Measurements from ENCODE around the gene CHRNB1. TPM values are rescaled to one million over a fixed set of nuclear protein-coding genes. Genes with fewer than 3 reads are reported as not detected.

Gene CHRNB1
- total and polyA plus RNA-seq, 11 donors, result 8.2 to 27.3 (median 11.2) TPM

DNA sequence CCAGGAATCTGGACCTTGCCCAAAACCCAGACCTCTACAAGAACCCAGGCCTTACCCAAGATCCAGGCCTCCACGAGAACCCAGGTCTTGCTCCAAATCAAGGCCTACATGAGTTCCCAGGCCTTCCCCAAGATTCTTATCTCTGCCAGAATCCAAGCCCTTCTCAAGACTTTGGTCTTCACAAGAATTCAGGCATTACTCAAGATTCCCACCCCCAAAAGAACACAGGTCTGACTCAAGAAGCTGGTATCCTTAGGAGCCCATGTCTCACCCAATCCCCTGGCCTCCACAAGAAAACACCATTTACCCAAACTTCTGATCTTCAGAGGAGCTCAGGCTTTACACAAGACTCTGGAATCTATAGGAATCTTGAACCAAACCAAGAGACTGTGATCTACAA lies 13.6 kb upstream of the CHRNB1 start:
- no peak for ATAC-seq
- no peak overlapping the region for H3K4me3 ChIP-seq
- no peaks in the 10 kb centered on the region for H3K36me3 ChIP-seq
- H3K9me3 ChIP-seq, result no peaks in the 10 kb centered on the region
- peak in 1 of 5 donors; percentile 16 for DNase-seq
- TF ChIP-seq CTCF (IDR thresholded peaks at IDR 0.05) (no peak), POLR2A (IDR thresholded peaks at IDR 0.05) (no peak)
- intact Hi-C loops (cut with DNase I), result loop anchor here in 1 of 10 donors (10.0 kb wide), 2 partner anchors 54 to 76 kb away; partner anchors contain the start of genes KCTD11, POLR2A, SLC35G6 and TMEM95
- WGBS, 4 donors, result 74 to 100% (median 91%) methylated on average over 1 of the region's 1 CpG
- peaks cover 0 to 16% (median 9%) of the 10 kb centered on the region in 12 donors for H3K4me1 ChIP-seq
- H3K27me3 ChIP-seq, result peaks cover 0 to 3% (median 0%) of the 10 kb centered on the region in 9 donors
- H3K27ac ChIP-seq, result no peak overlapping the region

- WGBS, 4 donors, result 89 to 92% (median 91%) methylated on average over 11 of the region's 11 CpGs
- Histone ChIP-seq H3K36me3 (no peaks in the 10 kb centered on the region), H3K9me3 (no peaks in the 10 kb centered on the region), H3K4me3 (no peak overlapping the region), H3K4me1 (peaks cover 4 to 26% (median 19%) of the 10 kb centered on the region in 12 donors), H3K27ac (no peak overlapping the region), H3K27me3 (peaks cover 0 to 11% (median 0%) of the 10 kb centered on the region in 9 donors)
- peak in 1 of 5 donors; percentile 17 for DNase-seq
- intact Hi-C loops (cut with DNase I), result loop anchor here in 1 of 10 donors (10.0 kb wide), 2 partner anchors 53 to 77 kb away; partner anchors contain the start of genes KCTD11, POLR2A, SLC35G6 and TMEM95
- ATAC-seq, result no peak
- TF ChIP-seq CTCF (IDR thresholded peaks at IDR 0.05), result no peak
- TF ChIP-seq POLR2A (IDR thresholded peaks at IDR 0.05), result no peak
Measured at GRCh38 chr17:7432296-7432695, 12.6 kb upstream of the CHRNB1 start.

GRCh38 chr17:7435676-7436555 lies 8.9 kb upstream of the CHRNB1 start:
- Histone ChIP-seq H3K4me1 (peaks cover 4 to 63% (median 45%) of the 10 kb centered on the region in 12 donors), H3K4me3 (peak overlapping the region; percentile 9 to 75 (median 53)), H3K9me3 (no peaks in the 10 kb centered on the region), H3K27me3 (peaks cover 0 to 42% (median 8%) of the 10 kb centered on the region in 9 donors), H3K27ac (peak overlapping the region in 11 of 12 donors; percentile 3 to 91 (median 52)), H3K36me3 (no peaks in the 10 kb centered on the region)
- intact Hi-C loops (cut with DNase I), result loop anchor here (2.0 to 10.0 kb wide), 18 partner anchors 29 to 251 kb away; partner anchors contain the start of genes SENP3 (in 7 of the 10), POLR2A (in 6 of the 10), TMEM95 (in 6 of the 10) and KCTD11 (in 4 of the 10)
- ATAC-seq, result peak in 2 of 4 donors; percentile 1 to 15
- DNase-seq, result peak in 4 of 5 donors; percentile 27 to 50 (median 46)
- TF ChIP-seq CTCF (IDR thresholded peaks at IDR 0.05) (peak in 3 of 12 donors; percentile 21 to 30 (median 26)), POLR2A (IDR thresholded peaks at IDR 0.05) (peak in 1 of 2 donors; percentile 11)
- WGBS, 4 donors, result 8 to 10% (median 9%) methylated on average over 42 to 49 of the region's 49 CpGs

All from heart left ventricle (tissue), 16 donors.